Measurements from ENCODE around the gene SAMD5.

Gene SAMD5

GRCh38 chr6:147525519-147526209 lies 17.2 kb downstream of the SAMD5 start:
- TF ChIP-seq CTCF (IDR thresholded peaks at IDR 0.05; ENCODE audit: control insufficient read depth, extremely low read depth, insufficient read depth): no peak
- DNase-seq (ENCODE audit: low read depth): no peak
- H3K4me3 ChIP-seq (ENCODE audit: low read depth, low read length): no peak overlapping the region

GRCh38 chr6:147527197-147527596 lies 18.7 kb downstream of the SAMD5 start:
- no peak overlapping the region for H3K4me3 ChIP-seq (ENCODE audit: low read depth, low read length)
- no peak for TF ChIP-seq CTCF (IDR thresholded peaks at IDR 0.05; ENCODE audit: control insufficient read depth, extremely low read depth, insufficient read depth)
- DNase-seq (ENCODE audit: low read depth): no peak

GRCh38 chr6:147528511-147529145 lies 20.1 kb downstream of the SAMD5 start:
- no peak overlapping the region for H3K4me3 ChIP-seq (ENCODE audit: low read depth, low read length)
- no peak for DNase-seq (ENCODE audit: low read depth)
- TF ChIP-seq CTCF (IDR thresholded peaks at IDR 0.05; ENCODE audit: control insufficient read depth, extremely low read depth, insufficient read depth): no peak

- no peak overlapping the region for H3K4me3 ChIP-seq (ENCODE audit: low read depth, low read length)
- no peak for TF ChIP-seq CTCF (IDR thresholded peaks at IDR 0.05; ENCODE audit: control insufficient read depth, extremely low read depth, insufficient read depth)
- DNase-seq (ENCODE audit: low read depth): no peak
Measured at GRCh38 chr6:147530132-147531060, 21.9 kb downstream of the SAMD5 start.

- no peak for TF ChIP-seq CTCF (IDR thresholded peaks at IDR 0.05; ENCODE audit: control insufficient read depth, extremely low read depth, insufficient read depth)
- no peak for DNase-seq (ENCODE audit: low read depth)
- H3K4me3 ChIP-seq (ENCODE audit: low read depth, low read length): no peak overlapping the region
Measured at GRCh38 chr6:147531321-147531720, 22.8 kb downstream of the SAMD5 start.

GRCh38 chr6:147534116-147534860 lies 25.8 kb downstream of the SAMD5 start:
- no peak overlapping the region for H3K4me3 ChIP-seq (ENCODE audit: low read depth, low read length)
- no peak for DNase-seq (ENCODE audit: low read depth)
- no peak for TF ChIP-seq CTCF (IDR thresholded peaks at IDR 0.05; ENCODE audit: control insufficient read depth, extremely low read depth, insufficient read depth)

Measured in LNCaP clone FGC (cell line).